Cerebellar cortex (tissue), 1 donor: ENCODE results near the gene HCN2.

Experiments used
- DNase-seq: peaks from one replicate; pipeline ENCODE4 v3.0.0-alpha.2; 2015; ENCODE audit warnings: low spot score

The HCN2 gene

GRCh38 chr19:641702-642101, 52.0 kb downstream of the HCN2 start:
- DNase-seq, result no peak

DNA sequence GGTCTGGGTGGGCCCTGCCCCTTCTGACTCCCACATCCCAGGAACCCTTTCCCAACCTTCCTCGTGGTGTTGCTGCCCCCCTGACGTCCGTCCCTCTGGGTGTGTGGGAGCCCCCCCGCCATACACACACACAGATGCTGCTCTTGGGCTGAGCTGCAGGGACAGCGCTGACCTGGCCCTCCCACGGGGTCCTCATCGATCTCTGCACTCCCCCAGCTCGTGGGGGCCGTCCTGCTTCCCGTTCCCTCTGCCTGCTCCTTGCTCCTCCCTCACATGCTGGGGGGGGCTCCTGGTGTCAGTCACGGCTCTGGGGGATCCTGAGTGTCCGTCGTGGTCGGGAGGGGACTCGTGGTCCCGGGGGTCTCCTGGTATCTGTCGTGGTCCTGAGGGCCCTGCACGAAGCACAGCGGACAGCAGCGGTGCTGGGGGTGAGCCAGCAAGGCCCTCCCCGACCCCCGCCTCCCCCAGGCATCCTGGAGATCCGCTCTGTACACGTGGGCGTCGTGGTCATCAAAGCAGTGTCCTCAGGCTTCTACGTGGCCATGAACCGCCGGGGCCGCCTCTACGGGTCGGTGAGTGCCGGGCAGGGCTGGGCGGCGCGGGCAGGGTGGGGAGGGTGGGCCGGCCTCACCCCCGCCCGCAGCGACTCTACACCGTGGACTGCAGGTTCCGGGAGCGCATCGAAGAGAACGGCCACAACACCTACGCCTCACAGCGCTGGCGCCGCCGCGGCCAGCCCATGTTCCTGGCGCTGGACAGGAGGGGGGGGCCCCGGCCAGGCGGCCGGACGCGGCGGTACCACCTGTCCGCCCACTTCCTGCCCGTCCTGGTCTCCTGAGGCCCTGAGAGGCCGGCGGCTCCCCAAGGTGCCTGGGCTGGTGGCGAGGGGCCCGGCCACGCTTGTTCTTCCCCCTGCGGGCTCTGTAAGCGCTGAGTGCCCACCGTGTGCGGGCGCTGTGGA, 53.4 kb downstream of the HCN2 start:
- DNase-seq, result no peak

DNA sequence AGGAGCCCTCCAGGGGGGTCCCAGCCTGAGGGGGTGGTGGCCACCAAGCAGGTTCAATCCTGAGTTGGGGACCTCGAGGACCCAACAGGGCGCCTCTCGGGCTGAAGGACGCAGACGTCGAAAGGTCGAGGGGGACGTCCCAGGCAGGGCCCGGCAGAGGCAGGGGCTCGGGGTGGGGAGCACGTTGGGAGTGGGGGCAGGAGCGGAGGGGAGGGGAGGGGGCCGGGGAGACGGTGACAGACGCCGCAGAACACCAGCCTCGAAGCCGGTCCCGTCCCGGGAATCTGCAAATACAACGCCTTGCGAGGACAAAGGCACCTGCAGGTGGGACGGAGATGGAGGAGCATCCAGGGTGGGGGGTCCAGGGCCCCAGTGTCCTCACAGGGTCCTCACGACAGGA, 54.1 kb downstream of the HCN2 start:
- DNase-seq, result no peak

GRCh38 chr19:644363-644762, 54.7 kb downstream of the HCN2 start:
- DNase-seq, result no peak

GRCh38 chr19:644789-645188, 55.1 kb downstream of the HCN2 start:
- no peak for DNase-seq

DNA sequence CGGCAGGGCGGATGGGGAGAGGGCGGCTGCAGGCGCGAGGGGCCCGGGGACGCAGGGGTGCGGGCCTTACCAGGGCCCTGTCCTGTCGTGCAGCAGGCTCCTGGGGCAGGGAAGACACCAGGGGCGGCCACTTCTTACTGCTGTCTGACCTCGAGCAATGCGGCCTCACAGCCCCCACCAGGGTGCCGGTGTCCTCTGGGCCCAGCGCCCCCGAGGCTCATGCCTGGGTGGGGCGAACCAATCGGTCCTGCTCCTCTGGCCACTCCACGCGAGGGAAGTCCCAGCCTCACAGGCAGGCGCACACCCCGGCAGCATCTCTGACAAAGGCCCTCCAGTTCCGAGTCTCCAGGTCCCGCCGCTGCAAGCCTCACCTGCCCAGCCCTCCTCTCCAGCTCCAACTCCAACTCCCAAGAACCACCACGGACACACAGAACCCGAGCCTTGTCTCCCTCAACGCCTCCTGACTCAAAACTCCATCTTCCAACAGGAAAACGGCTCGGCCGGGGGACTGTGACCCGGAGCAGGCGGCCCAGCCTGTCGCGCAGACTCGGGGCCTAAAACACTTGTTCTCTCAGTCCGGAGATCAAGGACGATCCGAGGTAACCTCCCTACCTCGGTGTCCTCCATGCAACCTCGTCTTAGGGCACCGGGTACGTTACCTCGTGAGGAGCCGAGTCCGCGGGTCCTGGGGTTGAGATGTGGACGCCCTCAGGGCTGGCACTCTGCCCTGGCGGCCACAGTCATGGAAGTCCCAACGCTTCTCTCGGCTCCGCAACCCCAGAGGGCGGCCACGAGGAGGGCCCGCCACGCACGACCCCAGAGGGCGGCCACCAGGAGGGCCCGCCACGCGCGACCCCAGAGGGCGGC, 56.5 kb downstream of the HCN2 start:
- no peak for DNase-seq

DNA sequence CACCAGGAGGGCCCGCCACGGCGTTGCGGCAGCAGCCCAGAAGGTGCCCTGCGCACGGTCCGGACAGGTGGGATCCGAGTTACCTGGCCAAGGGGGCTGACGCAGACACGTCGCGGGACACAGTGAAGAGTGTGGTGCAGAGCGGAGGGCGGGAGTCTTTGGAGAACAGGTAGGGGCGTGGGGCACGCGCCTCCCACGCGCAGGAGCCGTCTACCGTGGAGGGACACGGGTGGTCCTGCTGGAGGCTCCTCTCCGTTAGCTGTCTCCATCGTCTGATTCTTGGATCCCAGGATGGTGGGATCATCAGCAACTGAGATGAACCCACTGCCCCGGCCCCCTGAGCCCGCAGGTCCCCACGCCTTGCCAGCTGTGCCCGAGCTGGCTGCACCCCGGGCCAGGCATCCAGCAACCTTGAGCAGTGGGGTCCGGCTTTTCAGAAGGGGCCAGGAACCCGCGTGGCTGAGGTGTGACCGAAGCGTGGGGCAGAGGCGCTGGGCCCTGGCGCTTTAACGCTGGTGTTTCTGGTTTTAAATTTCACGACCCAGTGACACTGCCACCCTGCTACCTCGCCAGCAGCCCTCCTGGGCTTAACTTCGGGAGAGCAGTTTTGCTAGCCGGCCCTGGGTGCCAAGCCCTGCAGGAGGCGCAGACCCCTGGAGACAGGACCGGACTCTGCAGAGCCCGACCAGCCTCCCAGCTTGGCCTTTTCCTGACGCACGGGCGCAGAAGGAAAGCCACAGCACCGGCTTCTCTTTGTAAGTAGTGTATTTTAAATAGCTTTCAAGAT, 57.3 kb downstream of the HCN2 start:
- no peak for DNase-seq

GRCh38 chr19:647566-648284, 58.0 kb downstream of the HCN2 start:
- no peak for DNase-seq

DNA sequence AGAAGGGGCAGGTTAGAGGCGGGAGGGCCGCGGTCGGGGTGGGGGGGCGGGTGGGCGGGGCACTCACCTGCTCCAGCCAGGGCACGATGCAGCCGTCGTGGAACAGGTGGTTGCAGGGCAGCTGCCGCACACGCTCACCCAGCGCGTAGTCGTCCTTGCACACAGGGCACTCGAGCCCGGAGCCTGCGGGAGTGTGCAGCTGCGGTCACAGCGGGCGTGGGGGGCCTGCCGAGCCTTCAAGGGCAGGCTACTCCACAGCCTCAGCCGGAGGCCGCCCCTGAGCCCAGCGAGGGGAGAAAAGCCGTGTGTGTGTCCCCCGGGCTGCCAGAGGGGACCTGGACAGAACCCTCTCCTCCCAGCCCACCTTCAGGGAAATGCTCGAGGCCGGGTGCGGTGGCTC, 58.6 kb downstream of the HCN2 start:
- no peak for DNase-seq

DNA sequence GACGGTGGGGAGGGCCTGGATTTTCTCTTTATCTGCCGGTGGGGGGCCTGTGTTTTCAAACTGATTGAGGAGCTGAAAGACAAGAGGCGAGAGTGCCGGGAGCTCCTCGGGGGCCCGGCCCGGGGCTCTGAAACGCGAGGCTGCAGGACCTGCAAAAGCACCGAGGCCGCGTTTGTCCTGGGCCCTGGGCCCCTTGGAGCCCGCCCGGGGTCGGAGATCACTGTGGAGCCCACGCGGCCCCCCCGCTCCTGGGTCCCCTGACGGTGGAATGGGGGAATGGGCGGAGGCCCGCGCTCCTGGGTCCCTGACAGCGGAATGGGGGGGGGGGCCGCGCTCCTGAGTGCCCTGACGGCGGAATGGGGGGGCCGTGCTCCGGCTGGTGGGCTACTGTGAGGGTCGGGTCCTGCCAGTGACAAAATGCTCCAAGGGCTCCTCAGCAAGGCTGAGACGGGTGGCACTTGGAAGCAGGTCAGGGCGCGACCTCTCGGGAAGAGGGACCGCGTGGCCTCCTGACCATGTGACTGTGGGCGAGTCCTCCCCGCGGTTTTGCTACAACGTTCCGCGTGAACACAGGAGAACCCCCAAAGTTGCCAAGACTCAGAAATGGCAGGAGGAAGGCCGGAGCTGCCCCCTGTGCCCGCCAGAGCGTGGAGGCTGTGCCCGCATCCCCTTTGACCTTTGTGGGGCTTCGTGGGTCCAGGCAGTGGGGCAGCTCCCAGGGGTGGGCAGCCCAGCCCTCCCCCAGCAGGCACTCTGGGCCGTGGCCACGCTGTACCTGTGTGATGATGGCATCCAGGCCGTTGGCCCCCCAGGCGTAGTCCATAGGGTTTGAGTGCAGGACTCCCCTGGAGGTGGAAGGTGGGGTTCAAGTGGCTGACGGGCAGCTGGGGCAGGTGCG, 59.5 kb downstream of the HCN2 start:
- no peak for DNase-seq

- DNase-seq, result no peak
These were observed 60.4 kb downstream of the HCN2 start for GRCh38 chr19:650121-650520.

- no peak for DNase-seq
These were observed 61.6 kb downstream of the HCN2 start for GRCh38 chr19:651114-651818.

DNA sequence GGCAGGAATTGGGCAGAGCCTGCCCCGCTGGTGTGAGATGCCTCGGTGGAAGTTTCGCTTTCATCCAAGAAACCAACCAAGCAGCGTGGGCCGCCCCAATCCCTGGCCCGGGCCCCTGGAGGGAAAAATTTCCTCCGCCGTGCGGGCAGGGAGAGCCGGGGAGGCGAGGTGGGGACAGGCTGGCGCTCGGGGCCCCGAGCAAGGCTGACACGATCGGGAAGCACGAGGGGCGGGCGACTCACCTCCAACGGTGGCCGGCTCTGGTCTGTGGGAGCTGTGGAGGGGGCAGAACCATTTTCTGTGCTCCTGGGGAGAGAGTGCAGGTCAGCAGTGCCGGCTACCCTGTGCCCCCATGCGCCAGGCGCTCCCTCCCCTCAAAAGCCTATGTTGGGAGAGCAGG, 62.3 kb downstream of the HCN2 start:
- no peak for DNase-seq

DNA sequence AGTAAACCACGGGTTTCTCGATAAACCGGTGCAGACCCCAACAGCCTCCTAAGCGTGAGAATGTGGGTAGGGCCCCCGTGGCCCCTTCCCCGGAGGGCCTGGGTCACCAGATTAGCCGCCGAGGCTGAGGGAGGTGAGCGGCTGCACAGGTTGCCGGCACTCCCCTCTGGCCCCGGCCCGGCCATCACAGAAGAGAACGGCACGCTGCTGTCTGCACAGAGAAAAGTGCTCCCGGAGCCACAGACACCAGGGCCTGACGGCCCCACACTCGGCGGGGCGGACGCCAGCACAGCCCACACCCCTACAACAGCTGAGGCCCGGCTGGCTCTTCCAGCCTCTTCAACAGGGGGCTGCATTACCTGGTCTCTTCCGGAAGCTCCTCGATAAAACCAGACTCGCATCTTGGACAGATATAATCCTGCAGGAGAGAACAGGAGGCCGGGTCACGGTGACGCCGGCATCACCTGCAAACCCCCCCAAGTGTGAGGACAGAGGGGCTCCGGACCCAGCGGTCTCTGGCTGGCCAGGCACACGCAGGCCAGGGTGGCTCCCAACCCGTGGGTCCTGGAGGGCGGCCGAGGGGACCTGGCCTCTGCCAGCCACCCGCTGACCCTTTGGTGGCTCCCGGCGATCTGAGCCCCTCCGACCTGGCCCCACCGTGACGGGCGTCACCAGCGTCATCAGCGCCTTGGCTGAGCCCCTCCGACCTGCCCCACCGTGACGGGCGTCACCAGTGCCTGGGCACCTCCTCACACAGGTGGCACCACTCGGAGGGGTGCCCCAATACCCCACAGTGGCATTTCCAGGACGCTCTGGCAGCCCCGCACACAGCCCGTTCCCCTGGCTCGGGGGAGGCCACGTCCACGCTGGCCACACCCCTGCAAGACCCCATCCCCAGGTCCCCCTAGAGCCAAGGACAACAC, 63.0 kb downstream of the HCN2 start:
- no peak for DNase-seq

GRCh38 chr19:653425-653824, 63.7 kb downstream of the HCN2 start:
- DNase-seq, result no peak

DNA sequence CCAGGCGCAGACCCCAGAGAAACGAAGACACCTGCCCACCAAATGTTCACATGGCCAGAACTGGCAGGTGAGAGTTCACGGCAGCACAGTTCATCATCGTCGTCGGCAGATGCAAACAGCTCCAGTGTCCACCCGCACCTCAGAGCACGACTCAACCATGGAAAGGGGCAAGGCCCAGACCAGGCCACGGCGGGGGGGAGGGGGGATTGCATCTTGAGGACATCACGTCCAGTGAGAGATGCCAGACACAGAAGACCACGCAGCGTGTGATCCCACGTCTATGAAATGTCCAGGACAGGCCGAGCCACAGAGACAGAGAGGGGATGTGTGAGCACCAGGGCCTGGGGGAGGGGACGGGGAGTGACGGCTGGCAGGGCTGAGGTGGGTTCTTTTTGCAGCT, 66.0 kb downstream of the HCN2 start:
- DNase-seq, result no peak

GRCh38 chr19:656751-657559, 67.3 kb downstream of the HCN2 start:
- no peak for DNase-seq

DNA sequence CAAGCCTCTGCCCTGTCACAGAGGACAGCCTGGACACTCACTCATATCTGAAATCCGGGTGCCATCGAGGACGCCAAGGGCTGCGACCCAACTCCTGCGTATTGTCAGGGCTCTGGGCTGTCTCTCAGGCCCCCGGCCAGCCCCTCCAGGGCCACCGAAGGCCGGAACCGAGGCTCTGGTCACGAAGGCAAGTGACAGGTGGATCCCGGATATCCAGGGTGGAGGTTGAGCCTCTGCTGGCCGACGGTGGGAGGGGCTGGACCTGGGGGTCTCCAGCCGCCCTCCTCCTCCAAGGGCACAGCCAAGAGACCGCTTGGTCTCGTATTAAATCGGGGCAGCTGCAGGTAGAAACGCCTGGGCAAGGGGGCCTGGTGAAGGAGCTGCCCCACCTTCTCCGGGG, 67.9 kb downstream of the HCN2 start:
- DNase-seq, result no peak
